ENCODE measurements around the gene FAM83C.

DNA sequence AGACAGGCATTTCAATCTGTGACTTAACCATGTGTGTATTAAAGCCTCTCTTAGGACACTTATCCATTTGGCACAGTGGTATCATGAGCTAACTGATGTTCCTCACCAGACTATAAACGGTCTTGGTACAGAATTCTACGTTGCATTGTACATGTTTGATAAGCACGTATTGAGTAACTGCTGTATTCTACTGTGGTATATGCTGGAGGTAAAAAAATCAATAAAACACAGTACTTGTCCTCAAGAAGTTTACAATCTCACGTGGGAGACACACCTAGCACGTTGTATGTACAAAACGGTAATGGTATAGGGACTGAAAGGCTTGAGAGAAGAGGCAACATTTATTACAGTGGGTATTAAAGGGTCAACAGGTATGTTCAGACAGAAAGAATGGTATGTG, 33.2 kb upstream of the FAM83C start:
- TF ChIP-seq, protein P1, sequence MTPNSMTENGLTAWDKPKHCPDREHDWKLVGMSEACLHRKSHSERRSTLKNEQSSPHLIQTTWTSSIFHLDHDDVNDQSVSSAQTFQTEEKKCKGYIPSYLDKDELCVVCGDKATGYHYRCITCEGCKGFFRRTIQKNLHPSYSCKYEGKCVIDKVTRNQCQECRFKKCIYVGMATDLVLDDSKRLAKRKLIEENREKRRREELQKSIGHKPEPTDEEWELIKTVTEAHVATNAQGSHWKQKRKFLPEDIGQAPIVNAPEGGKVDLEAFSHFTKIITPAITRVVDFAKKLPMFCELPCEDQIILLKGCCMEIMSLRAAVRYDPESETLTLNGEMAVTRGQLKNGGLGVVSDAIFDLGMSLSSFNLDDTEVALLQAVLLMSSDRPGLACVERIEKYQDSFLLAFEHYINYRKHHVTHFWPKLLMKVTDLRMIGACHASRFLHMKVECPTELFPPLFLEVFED (CRISPR knock-in tag; conservative IDR thresholded peaks at IDR 0.05) = no peak
- no peak for TF ChIP-seq NFIC (IDR thresholded peaks at IDR 0.05)
- no peak for TF ChIP-seq ELF1 (tag; IDR thresholded peaks at IDR 0.05)
- TF ChIP-seq CBX3 (IDR thresholded peaks at IDR 0.05; ENCODE audit: borderline replicate concordance in 1 of 2, low read length in 2 of 2) = no peak
- TF ChIP-seq, protein P2, sequence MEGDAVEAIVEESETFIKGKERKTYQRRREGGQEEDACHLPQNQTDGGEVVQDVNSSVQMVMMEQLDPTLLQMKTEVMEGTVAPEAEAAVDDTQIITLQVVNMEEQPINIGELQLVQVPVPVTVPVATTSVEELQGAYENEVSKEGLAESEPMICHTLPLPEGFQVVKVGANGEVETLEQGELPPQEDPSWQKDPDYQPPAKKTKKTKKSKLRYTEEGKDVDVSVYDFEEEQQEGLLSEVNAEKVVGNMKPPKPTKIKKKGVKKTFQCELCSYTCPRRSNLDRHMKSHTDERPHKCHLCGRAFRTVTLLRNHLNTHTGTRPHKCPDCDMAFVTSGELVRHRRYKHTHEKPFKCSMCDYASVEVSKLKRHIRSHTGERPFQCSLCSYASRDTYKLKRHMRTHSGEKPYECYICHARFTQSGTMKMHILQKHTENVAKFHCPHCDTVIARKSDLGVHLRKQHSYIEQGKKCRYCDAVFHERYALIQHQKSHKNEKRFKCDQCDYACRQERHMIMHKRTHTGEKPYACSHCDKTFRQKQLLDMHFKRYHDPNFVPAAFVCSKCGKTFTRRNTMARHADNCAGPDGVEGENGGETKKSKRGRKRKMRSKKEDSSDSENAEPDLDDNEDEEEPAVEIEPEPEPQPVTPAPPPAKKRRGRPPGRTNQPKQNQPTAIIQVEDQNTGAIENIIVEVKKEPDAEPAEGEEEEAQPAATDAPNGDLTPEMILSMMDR (IDR thresholded peaks at IDR 0.05 in 2 of 3, conservative IDR thresholded peaks at IDR 0.05 in 1 of 3; ENCODE audit: insufficient read depth in 2 of 3, low read depth in 1 of 3, low read length in 3 of 3) = no peak
- TF ChIP-seq, protein P3, sequence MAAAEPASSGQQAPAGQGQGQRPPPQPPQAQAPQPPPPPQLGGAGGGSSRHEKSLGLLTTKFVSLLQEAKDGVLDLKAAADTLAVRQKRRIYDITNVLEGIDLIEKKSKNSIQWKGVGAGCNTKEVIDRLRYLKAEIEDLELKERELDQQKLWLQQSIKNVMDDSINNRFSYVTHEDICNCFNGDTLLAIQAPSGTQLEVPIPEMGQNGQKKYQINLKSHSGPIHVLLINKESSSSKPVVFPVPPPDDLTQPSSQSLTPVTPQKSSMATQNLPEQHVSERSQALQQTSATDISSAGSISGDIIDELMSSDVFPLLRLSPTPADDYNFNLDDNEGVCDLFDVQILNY (CRISPR knock-in tag; IDR thresholded peaks at IDR 0.05) = no peak
- TF ChIP-seq, protein P4, sequence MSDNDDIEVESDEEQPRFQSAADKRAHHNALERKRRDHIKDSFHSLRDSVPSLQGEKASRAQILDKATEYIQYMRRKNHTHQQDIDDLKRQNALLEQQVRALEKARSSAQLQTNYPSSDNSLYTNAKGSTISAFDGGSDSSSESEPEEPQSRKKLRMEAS (CRISPR knock-in tag; IDR thresholded peaks at IDR 0.05) = no peak
- no peak for TF ChIP-seq MAZ (CRISPR knock-in tag; conservative IDR thresholded peaks at IDR 0.05 in 1 of 2, IDR thresholded peaks at IDR 0.05 in 1 of 2)
- TF ChIP-seq NCOA4 (IDR thresholded peaks at IDR 0.05; ENCODE audit: partially characterized antibody) = no peak
- TF ChIP-seq ZNF212 (CRISPR knock-in tag; IDR thresholded peaks at IDR 0.05) = no peak
- TF ChIP-seq, protein P5, sequence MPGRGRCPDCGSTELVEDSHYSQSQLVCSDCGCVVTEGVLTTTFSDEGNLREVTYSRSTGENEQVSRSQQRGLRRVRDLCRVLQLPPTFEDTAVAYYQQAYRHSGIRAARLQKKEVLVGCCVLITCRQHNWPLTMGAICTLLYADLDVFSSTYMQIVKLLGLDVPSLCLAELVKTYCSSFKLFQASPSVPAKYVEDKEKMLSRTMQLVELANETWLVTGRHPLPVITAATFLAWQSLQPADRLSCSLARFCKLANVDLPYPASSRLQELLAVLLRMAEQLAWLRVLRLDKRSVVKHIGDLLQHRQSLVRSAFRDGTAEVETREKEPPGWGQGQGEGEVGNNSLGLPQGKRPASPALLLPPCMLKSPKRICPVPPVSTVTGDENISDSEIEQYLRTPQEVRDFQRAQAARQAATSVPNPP (IDR thresholded peaks at IDR 0.05; ENCODE audit: borderline replicate concordance, insufficient read depth, insufficient read length) = no peak
